ENCODE measurements around the gene NT5C. TPM values are rescaled to one million over a fixed set of nuclear protein-coding genes. Genes with fewer than 3 reads are reported as not detected.
"Not testable (repeated sequence)": the region's sequence is repeated elsewhere in the genome, so short reads cannot be mapped to it uniquely, and the experiment has no call there.

The NT5C gene
- total RNA-seq, 4 donors from 2014 or later: 62.8 to 111 (median 68.0) TPM

GRCh38 chr17:75129576-75129975 lies 2.0 kb downstream of the NT5C start:
- no peak for DNase-seq
- in situ Hi-C loops (cut with MboI; ENCODE audit: low sequenced_read_pairs in 4 of 4) (loop anchor here in 1 of 4 donors (10.0 kb wide), 1 partner anchor 45 kb away; no protein-coding TSS in a partner anchor), intact Hi-C loops (cut with DNase I; ENCODE audit: low total_unique reads) (no loop called here)
- TF ChIP-seq CTCF (IDR thresholded peaks at IDR 0.05 in 4 of 5, conservative IDR thresholded peaks at IDR 0.05 in 1 of 5): no peak
- TF ChIP-seq POLR2A (IDR thresholded peaks at IDR 0.05): no peak
- Histone ChIP-seq H3K9me3 (no peaks in the 10 kb centered on the region), H3K27ac (no peak overlapping the region), H3K4me3 (no peak overlapping the region), H3K36me3 (peaks cover 0 to 9% of the 10 kb centered on the region in 2 donors), H3K27me3 (no peaks in the 10 kb centered on the region), H3K4me1 (peaks cover 0 to 12% of the 10 kb centered on the region in 2 donors)
- ATAC-seq: no peak

GRCh38 chr17:75128694-75129505 lies 2.6 kb downstream of the NT5C start:
- ATAC-seq (no peak), DNase-seq (no peak)
- Histone ChIP-seq H3K27ac (no peak overlapping the region), H3K27me3 (no peaks in the 10 kb centered on the region), H3K4me1 (peaks cover 0 to 12% of the 10 kb centered on the region in 2 donors), H3K36me3 (peaks cover 0 to 9% of the 10 kb centered on the region in 2 donors), H3K9me3 (no peaks in the 10 kb centered on the region), H3K4me3 (no peak overlapping the region)
- in situ Hi-C loops (cut with MboI; ENCODE audit: low sequenced_read_pairs in 4 of 4): loop anchor here in 1 of 4 donors (10.0 kb wide), 1 partner anchor 46 kb away; no protein-coding TSS in a partner anchor
- no peak for TF ChIP-seq CTCF (IDR thresholded peaks at IDR 0.05 in 4 of 5, conservative IDR thresholded peaks at IDR 0.05 in 1 of 5)
- no peak for TF ChIP-seq POLR2A (IDR thresholded peaks at IDR 0.05)
- intact Hi-C loops (cut with DNase I; ENCODE audit: low total_unique reads): no loop called here

GRCh38 chr17:75127936-75128335 lies 3.6 kb downstream of the NT5C start:
- intact Hi-C loops (cut with DNase I; ENCODE audit: low total_unique reads); H3K4me3 ChIP-seq; H3K36me3 ChIP-seq; DNase-seq; H3K9me3 ChIP-seq; H3K27me3 ChIP-seq; H3K27ac ChIP-seq; ATAC-seq: not testable (repeated sequence)
- in situ Hi-C loops (cut with MboI; ENCODE audit: low sequenced_read_pairs in 4 of 4): loop anchor here in 1 of 4 donors (10.0 kb wide), 1 partner anchor 47 kb away; no protein-coding TSS in a partner anchor
- peaks cover 0 to 12% of the 10 kb centered on the region in 2 donors for H3K4me1 ChIP-seq

- no peak for ATAC-seq
- DNase-seq: no peak
- TF ChIP-seq POLR2A (IDR thresholded peaks at IDR 0.05): no peak
- no peak for TF ChIP-seq CTCF (IDR thresholded peaks at IDR 0.05 in 4 of 5, conservative IDR thresholded peaks at IDR 0.05 in 1 of 5)
- H3K27me3 ChIP-seq: no peaks in the 10 kb centered on the region
- H3K9me3 ChIP-seq: no peaks in the 10 kb centered on the region
- in situ Hi-C loops (cut with MboI; ENCODE audit: low sequenced_read_pairs in 4 of 4) (loop anchor here in 1 of 4 donors (10.0 kb wide), 1 partner anchor 48 kb away; no protein-coding TSS in a partner anchor), intact Hi-C loops (cut with DNase I; ENCODE audit: low total_unique reads) (no loop called here)
- H3K36me3 ChIP-seq: peaks cover 0 to 9% of the 10 kb centered on the region in 2 donors
- no peak overlapping the region for H3K27ac ChIP-seq
- H3K4me1 ChIP-seq: peaks cover 0 to 12% of the 10 kb centered on the region in 2 donors
- no peak overlapping the region for H3K4me3 ChIP-seq
Observed at GRCh38 chr17:75126954-75127353, 4.6 kb downstream of the NT5C start.

GRCh38 chr17:75125984-75126383 lies 5.6 kb downstream of the NT5C start:
- in situ Hi-C loops (cut with MboI; ENCODE audit: low sequenced_read_pairs in 4 of 4) (loop anchor here in 1 of 4 donors (10.0 kb wide), 1 partner anchor 49 kb away; no protein-coding TSS in a partner anchor), intact Hi-C loops (cut with DNase I; ENCODE audit: low total_unique reads) (no loop called here)
- Histone ChIP-seq H3K27ac (no peak overlapping the region), H3K4me3 (no peak overlapping the region), H3K9me3 (no peaks in the 10 kb centered on the region), H3K4me1 (peaks cover 0 to 12% of the 10 kb centered on the region in 2 donors), H3K36me3 (peaks cover 0 to 12% of the 10 kb centered on the region in 2 donors), H3K27me3 (no peaks in the 10 kb centered on the region)
- ATAC-seq (no peak), DNase-seq (no peak)
- TF ChIP-seq POLR2A (IDR thresholded peaks at IDR 0.05) (no peak), CTCF (IDR thresholded peaks at IDR 0.05 in 4 of 5, conservative IDR thresholded peaks at IDR 0.05 in 1 of 5) (no peak)

Measured in gastrocnemius medialis (tissue), 4 donors.